Tibial nerve (tissue), 4 donors: ENCODE data around the gene TFAP2B.

ENCODE experiments used
- CTCF ChIP-seq, 5 experiments: fragments of 200-600 bp in 3 of 5; fragments of 450-650 bp in 2 of 5; sonication (generic) in 3 of 5; IDR thresholded peaks; one replicate each; pipeline ENCODE4 v1.5.1; 2016 to 2019; ENCODE audit warnings: antibody characterized with exemption in 5 of 5, mild to moderate bottlenecking in 3 of 5, moderate library complexity in 2 of 5
- EP300 ChIP-seq, 2 donors: sonication (generic); formaldehyde crosslinking; IDR thresholded peaks; one replicate each; pipeline ENCODE4 v1.6.1; 2017; ENCODE audit warnings: antibody characterized with exemption in 2 of 2, mild to moderate bottlenecking in 1 of 2
- POLR2A ChIP-seq, 2 donors: fragments of 450-650 bp; IDR thresholded peaks; one replicate each; pipeline ENCODE4 v1.6.1; 2017; ENCODE audit warnings: antibody characterized with exemption in 2 of 2, mild to moderate bottlenecking in 2 of 2, moderate library complexity in 2 of 2

GRCh38 chr6:50889497-50889896 lies 70.8 kb downstream of the TFAP2B start:
- no peak for TF ChIP-seq POLR2A (IDR thresholded peaks at IDR 0.05)
- TF ChIP-seq CTCF (IDR thresholded peaks at IDR 0.05): no peak
- no peak for TF ChIP-seq EP300 (IDR thresholded peaks at IDR 0.05)
